Activated CD4-positive, alpha-beta memory T cell treated with anti-CD3 and anti-CD28 coated beads for 36 hours (primary cell): ENCODE measurements around the gene PGM2L1. TPM values are rescaled to one million over a fixed set of nuclear protein-coding genes. Genes with fewer than 3 reads are reported as not detected.
"Not testable (repeated sequence)": the region's sequence is repeated elsewhere in the genome, so short reads cannot be mapped to it uniquely, and the experiment has no call there.

Experiments used
- CTCF ChIA-PET: fragments of 350-600 bp; sonication (Branson Sonifier 250); formaldehyde crosslinking; loops from one replicate; lab custom pipeline; 2021; ENCODE audit warnings: antibody characterized with exemption, inconsistent platforms; lab: Charles Lee
- POLR2A ChIA-PET: fragments of 350-600 bp; sonication (Branson Sonifier 250); formaldehyde crosslinking; loops from one replicate; lab custom pipeline; 2021; ENCODE audit warnings: antibody characterized with exemption; lab: Charles Lee
- DNase-seq: peaks from one replicate; pipeline ENCODE4 v3.0.0-alpha.2; 2020
- H3K27ac Mint-ChIP-seq: one replicate; pipeline ENCODE4 v1.8.0; 2021; ENCODE audit warnings: mixed read lengths
- H3K27me3 Mint-ChIP-seq: one replicate; pipeline ENCODE4 v1.8.0; 2021; ENCODE audit warnings: mixed read lengths
- H3K36me3 Mint-ChIP-seq: one replicate; pipeline ENCODE4 v1.8.0; 2021; ENCODE audit warnings: mixed read lengths
- H3K4me1 Mint-ChIP-seq: one replicate; pipeline ENCODE4 v1.8.0; 2021; ENCODE audit warnings: low read depth, mixed read lengths
- H3K4me3 Mint-ChIP-seq: one replicate; pipeline ENCODE4 v1.8.0; 2021; ENCODE audit warnings: mild to moderate bottlenecking, mixed read lengths
- H3K9me3 Mint-ChIP-seq: one replicate; pipeline ENCODE4 v1.8.0; 2021; ENCODE audit warnings: mixed read lengths
- intact Hi-C: fragments of 100-400 bp; cut with micrococcal nuclease; formaldehyde crosslinking; loops from one replicate; pipeline ENCODE4 v1.15.1; 2023
- total RNA-seq, 2 experiments: library from RNA; stranded (reverse); gene quantifications; one replicate each; pipeline ENCODE4 v1.2.3, GENCODE V29; 2021

PGM2L1 gene
- total RNA-seq, 2 experiments from 2014 or later, result 7.0 to 7.2 TPM

- no peaks in the 10 kb centered on the region for H3K4me1 Mint-ChIP-seq
- H3K27ac Mint-ChIP-seq, result no peak overlapping the region
- ChIA-PET POLR2A (no interaction called here), CTCF (interaction anchor here (1.3 kb wide), 1 partner anchor 11 kb away, joined by 4 read pairs; no protein-coding TSS in a partner anchor)
- intact Hi-C loops, result no loop called here
- no peak overlapping the region for H3K4me3 Mint-ChIP-seq
- no peaks in the 10 kb centered on the region for H3K27me3 Mint-ChIP-seq
- DNase-seq, result no peak
- no peaks in the 10 kb centered on the region for H3K9me3 Mint-ChIP-seq
- H3K36me3 Mint-ChIP-seq, result no peaks in the 10 kb centered on the region
Measured at GRCh38 chr11:74332291-74332690, 65.9 kb downstream of the PGM2L1 start.

GRCh38 chr11:74331000-74331399 lies 67.2 kb downstream of the PGM2L1 start:
- H3K36me3 Mint-ChIP-seq, H3K4me3 Mint-ChIP-seq, H3K27me3 Mint-ChIP-seq, H3K9me3 Mint-ChIP-seq, POLR2A ChIA-PET, DNase-seq, H3K27ac Mint-ChIP-seq, CTCF ChIA-PET, H3K4me1 Mint-ChIP-seq, intact Hi-C loops: not testable (repeated sequence)

- no peak overlapping the region for H3K27ac Mint-ChIP-seq
- DNase-seq, result no peak
- POLR2A ChIA-PET, result no interaction called here
- intact Hi-C loops, result no loop called here
- H3K27me3 Mint-ChIP-seq, result no peaks in the 10 kb centered on the region
- no peak overlapping the region for H3K4me3 Mint-ChIP-seq
- no peaks in the 10 kb centered on the region for H3K4me1 Mint-ChIP-seq
- CTCF ChIA-PET, result interaction anchor here (1.4 kb wide), 2 partner anchors 9 to 119 kb away, joined by 5 to 6 read pairs; no protein-coding TSS in a partner anchor
- no peaks in the 10 kb centered on the region for H3K36me3 Mint-ChIP-seq
- H3K9me3 Mint-ChIP-seq, result no peaks in the 10 kb centered on the region
Measured at GRCh38 chr11:74330075-74330858, 68.0 kb downstream of the PGM2L1 start.

GRCh38 chr11:74327076-74327475 lies 71.2 kb downstream of the PGM2L1 start:
- CTCF ChIA-PET, result interaction anchor here (1.2 kb wide), 1 partner anchor 71 kb away, joined by 3 read pairs; no protein-coding TSS in a partner anchor
- Mint-ChIP-seq H3K4me3 (no peak overlapping the region), H3K27me3 (no peaks in the 10 kb centered on the region), H3K4me1 (no peaks in the 10 kb centered on the region), H3K27ac (no peak overlapping the region), H3K9me3 (no peaks in the 10 kb centered on the region), H3K36me3 (no peaks in the 10 kb centered on the region)
- POLR2A ChIA-PET, result no interaction called here
- no peak for DNase-seq
- intact Hi-C loops, result no loop called here

- CTCF ChIA-PET, result interaction anchor here (1.2 to 1.5 kb wide), 2 partner anchors 71 to 123 kb away, joined by 3 read pairs; no protein-coding TSS in a partner anchor
- no peak overlapping the region for H3K27ac Mint-ChIP-seq
- H3K4me1 Mint-ChIP-seq, result no peaks in the 10 kb centered on the region
- H3K36me3 Mint-ChIP-seq, result no peaks in the 10 kb centered on the region
- POLR2A ChIA-PET, result no interaction called here
- no peaks in the 10 kb centered on the region for H3K9me3 Mint-ChIP-seq
- H3K4me3 Mint-ChIP-seq, result no peak overlapping the region
- no peak for DNase-seq
- peaks cover 2% of the 10 kb centered on the region for H3K27me3 Mint-ChIP-seq
- intact Hi-C loops, result no loop called here
Measured at GRCh38 chr11:74326665-74327064, 71.6 kb downstream of the PGM2L1 start.

- ChIA-PET CTCF (interaction anchor here (1.2 to 2.0 kb wide), 3 partner anchors 70 to 123 kb away, joined by 3 to 11 read pairs (median 3); no protein-coding TSS in a partner anchor), POLR2A (interaction anchor here (1.6 kb wide), 1 partner anchor 355 kb away, joined by 3 read pairs; no protein-coding TSS in a partner anchor)
- peaks cover 8% of the 10 kb centered on the region for H3K27me3 Mint-ChIP-seq
- no peak for DNase-seq
- peaks cover 2% of the 10 kb centered on the region for H3K4me1 Mint-ChIP-seq
- no peaks in the 10 kb centered on the region for H3K36me3 Mint-ChIP-seq
- no peak overlapping the region for H3K4me3 Mint-ChIP-seq
- no peak overlapping the region for H3K27ac Mint-ChIP-seq
- intact Hi-C loops, result no loop called here
- no peaks in the 10 kb centered on the region for H3K9me3 Mint-ChIP-seq
Measured at GRCh38 chr11:74325649-74326645, 72.3 kb downstream of the PGM2L1 start.

GRCh38 chr11:74322667-74323066 lies 75.6 kb downstream of the PGM2L1 start:
- no peak for DNase-seq
- Mint-ChIP-seq H3K4me3 (no peak overlapping the region), H3K27me3 (peaks cover 14% of the 10 kb centered on the region), H3K4me1 (peaks cover 2% of the 10 kb centered on the region), H3K27ac (no peak overlapping the region), H3K9me3 (peaks cover 5% of the 10 kb centered on the region), H3K36me3 (peaks cover 3% of the 10 kb centered on the region)
- CTCF ChIA-PET, result interaction anchor here (0.9 to 6.2 kb wide), 6 partner anchors 22 to 359 kb away, joined by 3 to 95 read pairs (median 4); no protein-coding TSS in a partner anchor
- intact Hi-C loops, result no loop called here
- POLR2A ChIA-PET, result no interaction called here

- Mint-ChIP-seq H3K4me3 (no peak overlapping the region), H3K36me3 (peaks cover 7% of the 10 kb centered on the region), H3K27me3 (peaks cover 15% of the 10 kb centered on the region), H3K9me3 (peaks cover 16% of the 10 kb centered on the region), H3K4me1 (peaks cover 2% of the 10 kb centered on the region), H3K27ac (no peak overlapping the region)
- intact Hi-C loops, result loop anchor here (1.0 to 2.0 kb wide), 2 partner anchors 65 to 357 kb away; no protein-coding TSS in a partner anchor
- POLR2A ChIA-PET, result no interaction called here
- DNase-seq, result peak; percentile 53
- CTCF ChIA-PET, result interaction anchor here (0.5 to 6.2 kb wide), 33 partner anchors 8 to 659 kb away, joined by 3 to 95 read pairs (median 4); partner anchors contain the start of genes C2CD3 and PPME1
Measured at GRCh38 chr11:74321487-74322188, 76.6 kb downstream of the PGM2L1 start.

- peaks cover 19% of the 10 kb centered on the region for H3K9me3 Mint-ChIP-seq
- ChIA-PET CTCF (interaction anchor here (1.2 to 6.2 kb wide), 14 partner anchors 12 to 354 kb away, joined by 3 to 95 read pairs (median 5); no protein-coding TSS in a partner anchor), POLR2A (no interaction called here)
Measured at GRCh38 chr11:74320538-74320937, 77.7 kb downstream of the PGM2L1 start.

GRCh38 chr11:74319139-74319816 lies 79.0 kb downstream of the PGM2L1 start:
- H3K9me3 Mint-ChIP-seq, result peaks cover 19% of the 10 kb centered on the region
- H3K27ac Mint-ChIP-seq, result no peak overlapping the region
- POLR2A ChIA-PET, result no interaction called here
- H3K27me3 Mint-ChIP-seq, result peaks cover 15% of the 10 kb centered on the region
- intact Hi-C loops, result no loop called here
- H3K4me3 Mint-ChIP-seq, result no peak overlapping the region
- CTCF ChIA-PET, result interaction anchor here (1.7 to 6.2 kb wide), 2 partner anchors 11 to 65 kb away, joined by 3 to 95 read pairs; no protein-coding TSS in a partner anchor
- H3K4me1 Mint-ChIP-seq, result peaks cover 2% of the 10 kb centered on the region
- H3K36me3 Mint-ChIP-seq, result peaks cover 7% of the 10 kb centered on the region
- DNase-seq, result no peak

More at GRCh38 chr11:74320538-74320937, 77.7 kb downstream of the PGM2L1 start:
- Mint-ChIP-seq H3K4me1 (peaks cover 2% of the 10 kb centered on the region), H3K36me3 (peaks cover 7% of the 10 kb centered on the region), H3K4me3 (no peak overlapping the region), H3K27ac (no peak overlapping the region), H3K27me3 (peaks cover 15% of the 10 kb centered on the region)
- intact Hi-C loops, result loop anchor here (2.0 kb wide), 1 partner anchor 64 kb away; no protein-coding TSS in a partner anchor
- DNase-seq, result no peak
